Measurements from ENCODE around the gene CSGALNACT2. TPM values are rescaled to one million over a fixed set of nuclear protein-coding genes. Genes with fewer than 3 reads are reported as not detected.

CSGALNACT2 gene
- total and polyA plus RNA-seq, 7 experiments from 2014 or later = 19.0 to 57.5 (median 50.4) TPM

DNA sequence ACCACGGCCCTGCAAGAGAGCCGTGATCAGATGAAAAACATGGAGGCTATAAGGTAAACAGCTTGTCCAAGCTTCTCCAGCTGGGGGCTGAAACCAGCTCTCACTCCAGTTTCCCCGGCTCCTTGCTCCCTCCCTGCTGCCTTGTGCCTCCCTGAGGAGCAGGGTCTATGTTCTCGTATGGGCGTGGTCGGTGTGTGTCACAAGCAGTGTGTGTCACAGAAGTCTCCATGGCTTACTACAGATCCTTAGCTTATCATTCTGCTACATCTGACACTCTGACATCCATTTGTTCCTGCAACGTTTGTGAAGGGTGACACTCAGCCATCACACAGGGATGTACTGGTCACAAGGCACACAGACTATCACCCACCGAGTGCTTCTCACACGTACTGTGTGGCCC, 54.6 kb downstream of the CSGALNACT2 start:
- CTCF ChIA-PET = no interaction called here
- H3K4me1 ChIP-seq (ENCODE audit: control insufficient read depth in 2 of 2, insufficient read depth in 2 of 2, low read length in 2 of 2) = no peaks in the 10 kb centered on the region
- DNase-seq (no peak), ATAC-seq (no peak)
- no peaks in the 10 kb centered on the region for H3K27me3 Mint-ChIP-seq
- no peaks in the 10 kb centered on the region for H3K36me3 ChIP-seq (ENCODE audit: control insufficient read depth in 2 of 3, insufficient read depth in 3 of 3, low read length in 3 of 3)
- peaks cover 0 to 2% (median 0%) of the 10 kb centered on the region in 7 donors for H3K4me1 Mint-ChIP-seq
- H3K9me3 Mint-ChIP-seq = peaks cover 0 to 1% (median 0%) of the 10 kb centered on the region in 11 donors
- intact Hi-C loops (cut with micrococcal nuclease) = no loop called here
- H3K9me3 ChIP-seq (ENCODE audit: control insufficient read depth in 2 of 3, low read length in 3 of 3) = no peaks in the 10 kb centered on the region
- POLR2A ChIA-PET = no interaction called here
- no peak overlapping the region for H3K27ac ChIP-seq (ENCODE audit: low read depth, low read length)
- H3K4me3 ChIP-seq (ENCODE audit: low read length) = no peak overlapping the region
- H3K27me3 ChIP-seq (ENCODE audit: control insufficient read depth in 2 of 2, insufficient read depth in 2 of 2, low read length in 2 of 2) = no peaks in the 10 kb centered on the region
- no peak overlapping the region for H3K4me3 Mint-ChIP-seq
- peaks cover 0 to 14% (median 3%) of the 10 kb centered on the region in 5 donors for H3K36me3 Mint-ChIP-seq
- H3K27ac Mint-ChIP-seq = peak overlapping the region in 3 of 9 donors; percentile 4 to 16 (median 15)

- Mint-ChIP-seq H3K9me3 (peaks cover 0 to 1% (median 0%) of the 10 kb centered on the region in 11 donors), H3K27ac (peak overlapping the region in 1 of 9 donors; percentile 17), H3K4me1 (peaks cover 0 to 2% (median 0%) of the 10 kb centered on the region in 7 donors), H3K27me3 (no peaks in the 10 kb centered on the region), H3K36me3 (peaks cover 0 to 7% (median 3%) of the 10 kb centered on the region in 5 donors), H3K4me3 (no peak overlapping the region)
- H3K27me3 ChIP-seq (ENCODE audit: control insufficient read depth in 2 of 2, insufficient read depth in 2 of 2, low read length in 2 of 2) = no peaks in the 10 kb centered on the region
- H3K27ac ChIP-seq (ENCODE audit: low read depth, low read length) = no peak overlapping the region
- CTCF ChIA-PET = no interaction called here
- H3K36me3 ChIP-seq (ENCODE audit: control insufficient read depth in 2 of 3, insufficient read depth in 3 of 3, low read length in 3 of 3) = no peaks in the 10 kb centered on the region
- ATAC-seq = no peak
- no peaks in the 10 kb centered on the region for H3K9me3 ChIP-seq (ENCODE audit: control insufficient read depth in 2 of 3, low read length in 3 of 3)
- POLR2A ChIA-PET = interaction anchor here (2.0 kb wide), 1 partner anchor 54 kb away, joined by 6 read pairs; no protein-coding TSS in a partner anchor
- intact Hi-C loops (cut with micrococcal nuclease) = no loop called here
- no peaks in the 10 kb centered on the region for H3K4me1 ChIP-seq (ENCODE audit: control insufficient read depth in 2 of 2, insufficient read depth in 2 of 2, low read length in 2 of 2)
- no peak for DNase-seq
- no peak overlapping the region for H3K4me3 ChIP-seq (ENCODE audit: low read length)
These were observed 55.3 kb downstream of the CSGALNACT2 start for GRCh38 chr10:43193496-43194080.

DNA sequence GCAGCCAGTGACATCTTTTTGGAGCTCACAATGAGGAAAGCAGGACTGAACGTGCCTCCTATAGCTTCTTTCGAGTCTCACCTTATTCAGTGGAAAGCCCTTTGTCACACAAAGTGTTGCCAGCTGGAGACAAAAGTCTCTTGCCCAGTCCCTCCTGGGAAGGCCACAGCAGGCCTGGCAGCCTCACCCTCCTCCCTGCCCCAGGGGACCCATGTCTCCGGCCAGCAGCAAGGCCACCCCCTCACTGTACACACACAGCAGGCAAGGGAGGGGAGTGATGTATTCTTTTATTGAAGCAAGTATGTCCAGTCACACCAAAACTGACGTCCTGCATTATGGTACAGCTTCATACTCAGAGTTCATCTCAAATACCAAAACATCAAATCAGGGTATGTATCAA, 56.0 kb downstream of the CSGALNACT2 start:
- Histone ChIP-seq H3K27ac (ENCODE audit: low read depth, low read length) (no peak overlapping the region), H3K9me3 (ENCODE audit: control insufficient read depth in 2 of 3, low read length in 3 of 3) (no peaks in the 10 kb centered on the region), H3K36me3 (ENCODE audit: control insufficient read depth in 2 of 3, insufficient read depth in 3 of 3, low read length in 3 of 3) (no peaks in the 10 kb centered on the region), H3K4me3 (ENCODE audit: low read length) (no peak overlapping the region), H3K4me1 (ENCODE audit: control insufficient read depth in 2 of 2, insufficient read depth in 2 of 2, low read length in 2 of 2) (no peaks in the 10 kb centered on the region), H3K27me3 (ENCODE audit: control insufficient read depth in 2 of 2, insufficient read depth in 2 of 2, low read length in 2 of 2) (no peaks in the 10 kb centered on the region)
- Mint-ChIP-seq H3K4me3 (no peak overlapping the region), H3K36me3 (peaks cover 0 to 3% (median 2%) of the 10 kb centered on the region in 5 donors), H3K9me3 (peaks cover 0 to under 1% (median 0%) of the 10 kb centered on the region in 11 donors), H3K27me3 (no peaks in the 10 kb centered on the region), H3K27ac (peak overlapping the region in 1 of 9 donors; percentile 14), H3K4me1 (peaks cover 0 to 2% (median 0%) of the 10 kb centered on the region in 7 donors)
- no peak for ATAC-seq
- POLR2A ChIA-PET = interaction anchor here (1.1 to 2.0 kb wide), 2 partner anchors 54 to 56 kb away, joined by 3 to 6 read pairs; partner anchors contain the start of gene CSGALNACT2
- DNase-seq = no peak
- intact Hi-C loops (cut with micrococcal nuclease) = no loop called here
- CTCF ChIA-PET = no interaction called here

DNA sequence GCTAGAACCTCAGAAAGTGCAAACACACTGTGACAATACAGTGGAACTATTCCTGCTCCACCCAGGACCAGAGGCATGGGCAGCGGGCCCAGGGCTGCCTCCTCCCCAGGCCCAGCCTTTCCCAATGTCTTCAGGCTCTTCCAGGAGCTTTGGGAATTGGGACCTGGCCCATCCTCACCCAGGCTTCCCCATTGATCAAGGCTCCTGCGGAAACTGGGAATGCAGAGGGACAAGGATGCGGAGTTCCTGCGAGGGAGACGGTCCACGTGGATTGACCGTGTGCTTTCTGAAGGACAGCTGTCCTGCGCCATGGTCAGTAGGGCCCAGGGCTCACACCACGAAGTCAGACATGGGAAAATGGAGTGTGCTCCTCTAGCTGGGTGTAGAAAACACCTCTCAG, 56.6 kb downstream of the CSGALNACT2 start:
- Histone ChIP-seq H3K4me3 (ENCODE audit: low read length) (no peak overlapping the region), H3K27me3 (ENCODE audit: control insufficient read depth in 2 of 2, insufficient read depth in 2 of 2, low read length in 2 of 2) (no peaks in the 10 kb centered on the region), H3K9me3 (ENCODE audit: control insufficient read depth in 2 of 3, low read length in 3 of 3) (no peaks in the 10 kb centered on the region), H3K4me1 (ENCODE audit: control insufficient read depth in 2 of 2, insufficient read depth in 2 of 2, low read length in 2 of 2) (no peaks in the 10 kb centered on the region), H3K36me3 (ENCODE audit: control insufficient read depth in 2 of 3, insufficient read depth in 3 of 3, low read length in 3 of 3) (no peaks in the 10 kb centered on the region), H3K27ac (ENCODE audit: low read depth, low read length) (no peak overlapping the region)
- no peaks in the 10 kb centered on the region for H3K27me3 Mint-ChIP-seq
- no peaks in the 10 kb centered on the region for H3K9me3 Mint-ChIP-seq
- CTCF ChIA-PET = no interaction called here
- DNase-seq (no peak), ATAC-seq (no peak)
- POLR2A ChIA-PET = interaction anchor here (1.1 to 2.0 kb wide), 2 partner anchors 55 to 57 kb away, joined by 3 to 6 read pairs; partner anchors contain the start of gene CSGALNACT2
- H3K4me3 Mint-ChIP-seq = no peak overlapping the region
- no peak overlapping the region for H3K27ac Mint-ChIP-seq
- H3K4me1 Mint-ChIP-seq = no peaks in the 10 kb centered on the region
- H3K36me3 Mint-ChIP-seq = peaks cover 0 to 3% (median 0%) of the 10 kb centered on the region in 5 donors
- intact Hi-C loops (cut with micrococcal nuclease) = loop anchor here in 1 of 2 donors (5.0 kb wide), 1 partner anchor 263 kb away; no protein-coding TSS in a partner anchor

GRCh38 chr10:43195557-43195956, 57.3 kb downstream of the CSGALNACT2 start:
- CTCF ChIA-PET = no interaction called here
- no peaks in the 10 kb centered on the region for H3K9me3 ChIP-seq (ENCODE audit: control insufficient read depth in 2 of 3, low read length in 3 of 3)
- no peak overlapping the region for H3K27ac ChIP-seq (ENCODE audit: low read depth, low read length)
- no peaks in the 10 kb centered on the region for H3K4me1 ChIP-seq (ENCODE audit: control insufficient read depth in 2 of 2, insufficient read depth in 2 of 2, low read length in 2 of 2)
- no peaks in the 10 kb centered on the region for H3K9me3 Mint-ChIP-seq
- H3K4me1 Mint-ChIP-seq = no peaks in the 10 kb centered on the region
- H3K27me3 Mint-ChIP-seq = no peaks in the 10 kb centered on the region
- H3K36me3 Mint-ChIP-seq = peaks cover 0 to 3% (median 0%) of the 10 kb centered on the region in 5 donors
- DNase-seq (no peak), ATAC-seq (no peak)
- H3K36me3 ChIP-seq (ENCODE audit: control insufficient read depth in 2 of 3, insufficient read depth in 3 of 3, low read length in 3 of 3) = no peaks in the 10 kb centered on the region
- intact Hi-C loops (cut with micrococcal nuclease) = loop anchor here in 1 of 2 donors (5.0 kb wide), 1 partner anchor 263 kb away; no protein-coding TSS in a partner anchor
- POLR2A ChIA-PET = no interaction called here
- H3K27ac Mint-ChIP-seq = no peak overlapping the region
- no peak overlapping the region for H3K4me3 ChIP-seq (ENCODE audit: low read length)
- H3K27me3 ChIP-seq (ENCODE audit: control insufficient read depth in 2 of 2, insufficient read depth in 2 of 2, low read length in 2 of 2) = no peaks in the 10 kb centered on the region
- H3K4me3 Mint-ChIP-seq = no peak overlapping the region

- Histone ChIP-seq H3K36me3 (ENCODE audit: control insufficient read depth in 2 of 3, insufficient read depth in 3 of 3, low read length in 3 of 3) (no peaks in the 10 kb centered on the region), H3K27me3 (ENCODE audit: control insufficient read depth in 2 of 2, insufficient read depth in 2 of 2, low read length in 2 of 2) (no peaks in the 10 kb centered on the region), H3K9me3 (ENCODE audit: control insufficient read depth in 2 of 3, low read length in 3 of 3) (no peaks in the 10 kb centered on the region), H3K27ac (ENCODE audit: low read depth, low read length) (no peak overlapping the region), H3K4me1 (ENCODE audit: control insufficient read depth in 2 of 2, insufficient read depth in 2 of 2, low read length in 2 of 2) (no peaks in the 10 kb centered on the region), H3K4me3 (ENCODE audit: low read length) (no peak overlapping the region)
- Mint-ChIP-seq H3K27ac (no peak overlapping the region), H3K27me3 (no peaks in the 10 kb centered on the region), H3K36me3 (peaks cover 0 to 3% (median 0%) of the 10 kb centered on the region in 5 donors), H3K4me3 (no peak overlapping the region), H3K4me1 (no peaks in the 10 kb centered on the region), H3K9me3 (no peaks in the 10 kb centered on the region)
- DNase-seq (no peak), ATAC-seq (no peak)
- intact Hi-C loops (cut with micrococcal nuclease) = loop anchor here in 1 of 2 donors (5.0 kb wide), 1 partner anchor 264 kb away; no protein-coding TSS in a partner anchor
- ChIA-PET CTCF (interaction anchor here (0.7 kb wide), 1 partner anchor 9 kb away, joined by 3 read pairs; no protein-coding TSS in a partner anchor), POLR2A (interaction anchor here (0.6 kb wide), 2 partner anchors 58 to 155 kb away, joined by 4 read pairs; partner anchors contain the start of gene CSGALNACT2)
These were observed 58.1 kb downstream of the CSGALNACT2 start for GRCh38 chr10:43196131-43196980.
